ENCODE data around the gene KCNT1. TPM values are rescaled to one million over a fixed set of nuclear protein-coding genes. Genes with fewer than 3 reads are reported as not detected.

Gene KCNT1
- total RNA-seq, 1 experiment from 2014 or later, result 0.68 TPM

DNA sequence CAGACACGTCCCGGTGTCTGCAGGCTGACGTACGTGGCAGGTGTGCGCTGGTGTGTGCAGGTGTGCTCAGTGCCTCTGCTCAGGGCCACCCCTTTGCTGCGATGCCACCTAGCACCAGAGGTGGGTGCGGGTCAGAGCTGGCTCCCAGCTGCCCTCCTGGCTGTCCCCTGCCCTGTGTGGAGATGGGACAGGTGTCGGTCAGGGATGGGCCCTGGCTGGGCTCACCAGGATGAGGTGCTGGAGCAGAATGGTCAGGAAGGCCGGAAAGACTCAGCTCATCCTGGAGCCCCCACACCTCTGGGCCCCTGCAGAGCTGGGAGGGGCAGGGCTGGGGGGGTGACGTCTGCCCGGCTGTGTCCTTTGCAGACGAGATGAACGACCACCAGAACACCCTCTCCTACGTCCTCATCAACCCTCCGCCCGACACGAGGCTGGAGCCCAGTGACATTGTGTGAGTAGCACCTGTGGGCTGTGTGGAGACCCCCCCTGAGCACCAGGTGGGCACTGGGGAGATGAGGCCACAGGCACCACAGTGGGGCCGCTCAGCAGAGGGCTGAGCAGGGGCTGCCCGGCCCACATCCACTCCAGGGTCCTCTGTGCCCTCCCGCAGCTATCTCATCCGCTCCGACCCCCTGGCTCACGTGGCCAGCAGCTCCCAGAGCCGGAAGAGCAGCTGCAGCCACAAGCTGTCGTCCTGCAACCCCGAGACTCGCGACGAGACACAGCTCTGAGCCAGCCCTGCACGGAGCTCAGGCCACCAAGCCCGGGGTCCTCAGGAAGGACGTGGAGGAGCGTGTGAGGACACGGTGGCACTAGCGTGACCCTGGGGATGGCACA lies 89.7 kb downstream of the KCNT1 start:
- Histone ChIP-seq H3K27me3 (ENCODE audit: insufficient read depth, low read length) (no peaks in the 10 kb centered on the region), H3K9me3 (ENCODE audit: control insufficient read depth, low read depth, low read length) (no peaks in the 10 kb centered on the region), H3K27ac (ENCODE audit: insufficient read length, low read depth, low read length) (no peak overlapping the region), H2BK120ac (ENCODE audit: low read depth, low read length, poor library complexity, severe bottlenecking) (no peak overlapping the region), H3K4me1 (ENCODE audit: insufficient read depth, low read length) (no peaks in the 10 kb centered on the region), H3K56ac (ENCODE audit: insufficient read length, low read depth, low read length) (no peak overlapping the region), H4K8ac (replicated peaks; ENCODE audit: insufficient read length, low read depth, low read length) (no peak overlapping the region), H2BK5ac (ENCODE audit: insufficient read length, low read length) (no peak overlapping the region), H2AFZ (ENCODE audit: low read length) (no peak overlapping the region), H3K4me2 (ENCODE audit: insufficient read depth, insufficient read length, low read length) (no peak overlapping the region), H3K23ac (ENCODE audit: insufficient read length, low read depth, low read length) (no peak overlapping the region), H3K79me2 (ENCODE audit: insufficient read depth, low read length) (no peaks in the 10 kb centered on the region), H3K9ac (ENCODE audit: extremely low read depth, insufficient read length, low read length) (no peak overlapping the region), H4K20me1 (ENCODE audit: control insufficient read depth, insufficient read depth, insufficient read length) (no peaks in the 10 kb centered on the region), H4K91ac (ENCODE audit: insufficient read length, low read depth, low read length) (no peak overlapping the region), H3K14ac (ENCODE audit: insufficient read depth, low read length) (no peak overlapping the region; the same call in 1 of the 2 replicates), H3K18ac (ENCODE audit: insufficient read length, low read depth, low read length) (no peak overlapping the region), H3T11ph (ENCODE audit: low read length) (no peak overlapping the region), H3K79me1 (ENCODE audit: insufficient read depth, low read depth, low read length, poor library complexity, severe bottlenecking) (no peaks in the 10 kb centered on the region), H2BK20ac (ENCODE audit: low read depth, low read length, poor library complexity, severe bottlenecking) (no peak overlapping the region), H2AK5ac (ENCODE audit: insufficient read length, low read length) (no peak overlapping the region), H3K4ac (ENCODE audit: low read depth, low read length) (no peak overlapping the region), H3K23me2 (ENCODE audit: insufficient read length, low read depth, low read length, poor library complexity, severe bottlenecking) (no peaks in the 10 kb centered on the region), H4K5ac (ENCODE audit: insufficient read length, low read depth, low read length) (no peak overlapping the region), H2BK12ac (ENCODE audit: insufficient read length, low read depth, low read length) (no peak overlapping the region), H2BK15ac (ENCODE audit: low read depth, low read length) (no peak overlapping the region)
- Mint-ChIP-seq H3K36me3 (ENCODE audit: insufficient read depth in 1 of 3, low read depth in 3 of 3) (no peaks in the 10 kb centered on the region), H3K4me1 (0 out of 4 replicates have a peak, but pooled peaks cover 0 to 2% of the 10 kb centered on the region in 2 experiments), H3K4me3 (no peak overlapping the region), H3K27ac (no peak overlapping the region; a peak in 1 of 7 replicates), H3K9me3 (no peaks in the 10 kb centered on the region), H3K27me3 (ENCODE audit: low read depth) (no peaks in the 10 kb centered on the region; the same call in 1 of the 2 replicates)
- TF ChIP-seq, protein P1, sequence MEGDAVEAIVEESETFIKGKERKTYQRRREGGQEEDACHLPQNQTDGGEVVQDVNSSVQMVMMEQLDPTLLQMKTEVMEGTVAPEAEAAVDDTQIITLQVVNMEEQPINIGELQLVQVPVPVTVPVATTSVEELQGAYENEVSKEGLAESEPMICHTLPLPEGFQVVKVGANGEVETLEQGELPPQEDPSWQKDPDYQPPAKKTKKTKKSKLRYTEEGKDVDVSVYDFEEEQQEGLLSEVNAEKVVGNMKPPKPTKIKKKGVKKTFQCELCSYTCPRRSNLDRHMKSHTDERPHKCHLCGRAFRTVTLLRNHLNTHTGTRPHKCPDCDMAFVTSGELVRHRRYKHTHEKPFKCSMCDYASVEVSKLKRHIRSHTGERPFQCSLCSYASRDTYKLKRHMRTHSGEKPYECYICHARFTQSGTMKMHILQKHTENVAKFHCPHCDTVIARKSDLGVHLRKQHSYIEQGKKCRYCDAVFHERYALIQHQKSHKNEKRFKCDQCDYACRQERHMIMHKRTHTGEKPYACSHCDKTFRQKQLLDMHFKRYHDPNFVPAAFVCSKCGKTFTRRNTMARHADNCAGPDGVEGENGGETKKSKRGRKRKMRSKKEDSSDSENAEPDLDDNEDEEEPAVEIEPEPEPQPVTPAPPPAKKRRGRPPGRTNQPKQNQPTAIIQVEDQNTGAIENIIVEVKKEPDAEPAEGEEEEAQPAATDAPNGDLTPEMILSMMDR (conservative IDR thresholded peaks at IDR 0.05), result no peak
- no peak for DNase-seq
- WGBS (ENCODE audit: extremely low coverage, insufficient read length, low lambda C conversion rate), result no CpG with 5 or more reads among the region's 35 CpGs
